Subcutaneous adipose tissue (tissue), 4 donors: ENCODE results near the gene TLN1. TPM values are rescaled to one million over a fixed set of nuclear protein-coding genes. Genes with fewer than 3 reads are reported as not detected.

Source experiments
- total RNA-seq, 4 donors: library from RNA; depleted of rRNA; stranded (reverse); fragments of >200 nt; gene quantifications; one replicate each; pipeline ENCODE4 v1.1.0, GENCODE V29; 2016
- TF ChIP-seq, protein P1 (sequence below): fragments of 450-650 bp; IDR thresholded peaks from one replicate; pipeline ENCODE4 v1.5.1; 2016; ENCODE audit warnings: low read depth, mild to moderate bottlenecking, control low read depth, antibody characterized with exemption, moderate library complexity

The TLN1 gene
- total RNA-seq, 4 donors from 2014 or later = 247 to 590 (median 461) TPM

- TF ChIP-seq, protein P1, sequence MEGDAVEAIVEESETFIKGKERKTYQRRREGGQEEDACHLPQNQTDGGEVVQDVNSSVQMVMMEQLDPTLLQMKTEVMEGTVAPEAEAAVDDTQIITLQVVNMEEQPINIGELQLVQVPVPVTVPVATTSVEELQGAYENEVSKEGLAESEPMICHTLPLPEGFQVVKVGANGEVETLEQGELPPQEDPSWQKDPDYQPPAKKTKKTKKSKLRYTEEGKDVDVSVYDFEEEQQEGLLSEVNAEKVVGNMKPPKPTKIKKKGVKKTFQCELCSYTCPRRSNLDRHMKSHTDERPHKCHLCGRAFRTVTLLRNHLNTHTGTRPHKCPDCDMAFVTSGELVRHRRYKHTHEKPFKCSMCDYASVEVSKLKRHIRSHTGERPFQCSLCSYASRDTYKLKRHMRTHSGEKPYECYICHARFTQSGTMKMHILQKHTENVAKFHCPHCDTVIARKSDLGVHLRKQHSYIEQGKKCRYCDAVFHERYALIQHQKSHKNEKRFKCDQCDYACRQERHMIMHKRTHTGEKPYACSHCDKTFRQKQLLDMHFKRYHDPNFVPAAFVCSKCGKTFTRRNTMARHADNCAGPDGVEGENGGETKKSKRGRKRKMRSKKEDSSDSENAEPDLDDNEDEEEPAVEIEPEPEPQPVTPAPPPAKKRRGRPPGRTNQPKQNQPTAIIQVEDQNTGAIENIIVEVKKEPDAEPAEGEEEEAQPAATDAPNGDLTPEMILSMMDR = no peak
These were observed 26.6 kb upstream of the TLN1 start for GRCh38 chr9:35758475-35759050.

- TF ChIP-seq, protein P1 = no peak
These were observed 25.9 kb upstream of the TLN1 start for GRCh38 chr9:35757892-35758275.

GRCh38 chr9:35757226-35757891, 25.4 kb upstream of the TLN1 start:
- TF ChIP-seq, protein P1 = no peak

GRCh38 chr9:35756275-35757225, 24.6 kb upstream of the TLN1 start:
- TF ChIP-seq, protein P1 = no peak

- TF ChIP-seq, protein P1 = no peak
These were observed 23.1 kb upstream of the TLN1 start for GRCh38 chr9:35755071-35755470.

DNA sequence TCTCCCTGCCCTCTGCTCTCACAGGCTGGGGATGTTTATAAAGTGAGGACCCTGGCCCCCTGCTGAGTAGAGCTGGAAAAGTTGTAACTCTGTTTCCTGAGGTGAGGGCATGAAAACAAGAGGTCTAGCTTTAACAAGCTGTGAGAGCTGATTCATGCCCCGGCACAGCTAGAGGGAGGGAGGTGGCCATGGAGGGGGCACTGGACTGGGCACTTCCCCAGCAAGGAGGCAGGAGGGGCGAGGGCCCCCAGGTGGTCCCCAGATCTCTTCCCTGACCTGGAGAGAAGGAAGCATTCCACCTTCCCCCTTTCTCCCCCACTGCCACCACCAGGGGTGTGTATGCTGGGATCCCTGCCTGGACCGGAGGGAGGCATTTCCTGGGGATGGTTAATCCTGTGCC, 22.3 kb upstream of the TLN1 start, which contains the start of gene MSMP:
Gene MSMP, minus strand, starts transcription at position 13 of the 400 bp plus-strand sequence. CDS start 147 bp downstream, outside the sequence.
- TF ChIP-seq, protein P1 = no peak

- TF ChIP-seq, protein P1 = no peak
These were observed 21.5 kb upstream of the TLN1 start for GRCh38 chr9:35753466-35753865.
